GM18498 (cell line): ENCODE measurements around the gene MEFV.
"Not testable (repeated sequence)": the region's sequence is repeated elsewhere in the genome, so short reads cannot be mapped to it uniquely, and the experiment has no call there.

Experiments
- ATAC-seq: cut with Tn5 transposase; IDR thresholded peaks from one replicate; pipeline ENCODE4 v1.9.1; 2021; ENCODE audit warnings: mild to moderate bottlenecking, moderate library complexity; ENCODE audit not compliant: unreplicated experiment

Gene MEFV

DNA sequence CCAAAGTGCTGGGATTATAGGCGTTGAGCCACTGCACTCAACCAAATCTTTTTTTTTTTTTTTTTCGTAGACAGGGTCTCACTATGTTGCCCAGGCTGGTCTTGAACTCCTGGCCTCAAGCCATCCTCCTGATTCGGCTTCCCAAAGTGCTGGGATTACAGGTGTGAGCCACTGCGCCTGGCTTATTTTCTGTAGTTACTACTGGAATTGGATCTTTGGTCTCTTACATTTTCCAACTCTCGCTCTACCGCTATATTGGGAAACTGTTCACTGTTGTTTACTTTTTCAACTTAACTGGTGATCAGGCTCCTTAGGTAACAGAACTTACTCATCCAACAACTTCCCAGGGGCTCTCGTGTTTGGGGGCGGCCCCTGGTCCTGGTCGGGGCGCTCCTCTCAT lies 35.6 kb downstream of the MEFV start:
- no peak for ATAC-seq

DNA sequence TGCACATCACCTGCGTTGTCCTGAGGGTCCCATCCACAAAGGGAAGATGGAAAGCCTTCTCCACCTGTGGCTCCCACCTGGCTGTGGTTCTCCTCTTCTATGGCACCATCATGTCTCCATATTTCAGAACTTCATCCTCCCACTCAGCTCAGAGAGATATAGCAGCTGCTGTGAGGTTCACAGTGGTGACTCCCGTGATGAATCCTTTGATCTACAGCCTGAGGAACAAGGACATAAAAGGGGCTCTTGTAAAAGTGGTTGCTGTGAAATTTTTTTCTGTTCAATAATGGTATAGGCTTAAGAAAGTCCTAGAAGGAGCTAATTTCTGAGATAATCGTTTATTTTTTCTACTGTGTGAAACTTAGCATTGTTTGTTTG lies 40.2 kb downstream of the MEFV start:
- no peak for ATAC-seq

DNA sequence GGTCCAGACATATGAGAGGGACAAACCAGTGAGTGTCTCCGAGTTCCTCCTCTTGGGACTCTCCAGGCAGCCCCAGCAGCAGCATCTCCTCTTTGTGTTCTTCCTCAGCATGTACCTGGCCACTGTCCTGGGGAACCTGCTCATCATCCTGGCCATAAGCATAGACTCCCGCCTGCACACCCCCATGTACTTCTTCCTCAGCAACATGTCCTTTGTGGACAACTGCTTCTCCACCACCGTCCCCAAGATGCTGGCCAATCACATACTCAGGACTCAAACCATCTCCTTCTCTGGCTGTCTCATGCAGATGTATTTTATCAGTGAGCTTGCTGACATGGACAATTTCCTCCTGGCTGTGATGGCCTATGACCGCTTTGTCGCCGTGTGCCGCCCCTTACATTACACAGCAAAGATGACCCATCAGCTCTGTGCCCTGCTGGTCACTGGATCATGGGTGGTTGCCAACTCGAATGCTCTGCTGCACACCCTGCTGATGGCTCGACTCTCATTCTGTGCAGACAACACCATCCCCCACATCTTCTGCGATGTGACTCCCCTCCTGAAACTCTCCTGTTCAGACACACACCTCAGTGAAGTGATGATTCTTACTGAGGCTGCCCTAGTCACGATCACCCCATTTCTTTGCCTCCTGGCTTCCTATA lies 40.7 kb downstream of the MEFV start:
- no peak for ATAC-seq

DNA sequence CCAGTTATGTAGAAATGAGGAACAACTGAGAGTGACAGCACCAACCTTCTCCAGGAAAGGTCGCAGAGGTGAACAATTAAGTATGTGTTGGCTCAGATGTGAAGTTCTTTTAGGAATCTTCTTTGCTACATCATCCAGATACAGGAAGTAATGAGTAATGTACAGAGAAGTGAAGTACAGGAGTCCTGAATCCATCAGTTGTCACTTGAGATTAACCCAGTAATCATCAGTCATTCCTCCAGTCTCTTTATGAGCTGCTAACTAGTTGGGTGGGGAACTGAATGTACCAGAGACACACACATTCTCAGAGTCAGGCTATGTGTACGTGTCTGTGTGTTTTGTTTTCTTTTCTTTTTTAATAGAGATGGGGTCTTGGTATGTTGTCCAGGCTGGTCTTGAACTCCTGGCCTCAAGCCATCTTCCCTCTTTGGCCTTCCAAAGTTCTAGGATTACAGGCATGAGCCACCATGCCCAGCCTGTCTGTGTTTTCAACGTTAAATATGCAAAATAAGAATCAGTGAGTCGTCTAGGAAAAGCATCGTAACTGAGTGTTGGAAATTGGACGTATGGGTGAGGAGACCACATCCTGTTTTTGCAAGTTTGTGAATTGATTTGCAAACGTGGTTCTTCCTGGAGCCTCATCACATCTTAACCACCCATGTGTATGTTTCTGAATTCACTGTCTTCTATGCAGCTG lies 41.4 kb downstream of the MEFV start:
- no peak for ATAC-seq

DNA sequence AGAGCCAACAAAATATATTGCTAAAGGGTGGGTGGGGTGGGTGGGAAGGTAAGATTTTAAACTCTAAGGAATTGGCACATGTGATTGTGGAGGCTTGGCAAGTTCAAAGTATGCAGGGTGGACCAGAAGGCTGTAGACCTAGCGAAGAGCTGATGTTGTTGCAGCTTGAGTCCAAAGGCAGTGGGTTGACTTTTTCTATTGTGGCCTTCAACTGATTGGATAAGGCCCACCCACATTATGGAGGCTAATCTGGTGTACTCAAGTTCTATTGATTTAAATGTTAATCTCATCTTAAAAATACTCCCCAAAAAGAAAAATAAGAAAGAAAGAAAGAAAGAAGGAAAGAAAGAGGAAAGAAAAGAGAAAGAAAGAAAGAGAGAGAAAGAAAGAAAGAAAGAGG lies 43.9 kb downstream of the MEFV start:
- ATAC-seq = no peak

DNA sequence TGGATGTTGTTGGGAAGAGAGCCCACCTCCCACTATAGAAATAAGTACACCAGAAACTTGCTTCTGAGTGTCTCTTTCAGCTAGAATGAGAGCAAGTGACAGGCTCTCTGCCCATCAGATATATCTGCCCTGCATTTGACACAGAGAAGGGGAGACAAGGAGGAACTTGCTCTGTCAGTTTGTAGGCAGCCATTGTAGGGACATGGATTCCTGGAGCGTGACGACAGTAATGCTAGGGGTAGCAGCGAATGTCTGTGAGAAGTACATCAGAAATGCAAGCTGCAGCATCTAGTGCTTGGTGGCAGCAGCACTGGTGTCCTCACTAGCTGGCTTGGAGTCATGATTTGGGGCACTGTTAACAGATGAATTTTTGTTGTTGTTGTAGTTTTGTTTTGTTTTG lies 44.4 kb downstream of the MEFV start:
- ATAC-seq = no peak

DNA sequence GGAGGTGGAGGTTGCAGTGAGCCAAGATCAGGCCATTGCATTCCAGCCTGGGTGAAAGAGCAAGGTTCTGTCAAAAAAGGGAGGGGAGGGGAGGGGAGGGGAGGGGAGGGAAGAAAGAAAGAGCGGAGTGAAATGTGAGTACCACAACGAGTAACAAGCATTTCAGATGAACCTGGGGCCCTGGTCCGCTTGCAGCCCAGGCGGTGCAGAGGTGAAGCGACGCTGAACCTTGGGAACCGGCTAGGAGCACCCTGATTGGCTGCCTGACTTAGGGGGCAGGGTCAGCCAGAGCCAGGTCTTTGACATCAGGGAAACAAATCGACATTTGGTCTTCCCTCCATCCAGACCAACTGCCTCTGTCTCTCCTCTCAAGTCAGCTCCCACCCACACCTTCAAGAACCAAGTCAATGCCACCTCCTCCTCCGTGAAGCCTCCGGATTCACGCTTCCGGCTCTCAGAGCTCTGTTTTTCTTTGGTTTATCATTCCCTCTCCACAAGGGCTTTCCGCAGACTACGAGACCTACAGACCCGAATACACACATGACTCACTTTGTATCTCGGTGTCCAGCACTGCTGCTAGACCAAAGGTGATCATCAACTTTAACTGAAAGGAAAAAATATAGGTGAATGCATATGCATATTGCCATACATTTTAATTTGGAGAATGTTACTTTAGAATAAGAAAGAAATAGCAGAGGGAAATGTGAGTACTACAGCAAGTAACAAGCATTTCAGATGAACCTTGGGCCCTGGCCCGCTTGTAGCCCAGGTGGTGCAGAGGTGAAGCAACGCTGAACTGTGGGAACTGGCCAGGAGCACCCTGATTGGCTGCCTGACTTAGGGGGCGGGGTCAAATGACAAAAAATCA lies 49.1 kb downstream of the MEFV start:
- ATAC-seq = no peak

DNA sequence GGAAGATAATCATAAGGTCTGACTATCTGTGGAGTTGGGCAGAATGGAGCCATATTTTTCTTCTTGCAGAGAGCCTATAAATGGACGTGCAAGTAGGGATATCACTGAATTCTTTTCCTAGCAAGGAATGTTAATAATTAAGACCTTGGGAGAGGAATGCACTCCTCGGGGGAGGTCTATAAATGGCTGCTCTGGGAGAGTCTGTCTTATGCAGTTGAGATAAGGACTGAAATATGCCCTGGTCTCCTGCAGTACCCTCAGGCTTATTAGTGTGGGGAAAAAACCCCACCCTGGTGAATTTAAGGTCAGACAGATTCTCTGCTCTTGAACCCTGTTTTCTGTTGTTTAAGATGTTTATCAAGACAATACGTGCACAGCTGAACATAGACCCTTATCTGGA lies 50.5 kb downstream of the MEFV start:
- not testable (repeated sequence) for ATAC-seq

DNA sequence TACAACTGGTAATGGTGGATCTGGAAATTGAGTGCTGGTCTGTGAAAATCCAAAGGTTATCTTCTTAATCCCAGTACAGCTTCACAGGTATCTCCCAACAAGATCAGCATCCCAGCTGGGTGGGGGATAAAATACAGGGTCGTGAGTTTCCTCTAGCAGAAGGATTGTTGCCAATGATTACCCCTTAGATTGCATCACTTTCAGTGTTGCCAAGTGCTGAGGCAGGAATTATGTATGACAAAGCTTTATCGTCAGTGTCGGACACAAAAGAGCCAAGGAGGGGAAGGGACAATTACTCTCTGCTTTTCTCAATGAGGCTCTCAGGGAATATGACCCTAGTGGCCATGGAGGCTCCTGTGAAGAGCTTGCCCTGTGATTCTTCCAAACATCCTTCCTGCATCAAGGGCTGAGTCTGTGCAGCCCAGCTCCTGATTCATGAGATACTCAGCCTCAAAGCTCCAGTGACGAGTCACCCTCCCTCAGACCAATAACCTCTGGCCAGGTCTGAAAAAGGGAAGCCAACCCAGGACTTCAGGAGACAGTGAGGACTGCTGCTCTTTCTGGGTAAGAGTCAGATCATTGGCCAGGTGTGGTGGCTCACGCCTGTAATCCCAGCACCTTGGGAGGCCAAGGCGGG lies 53.4 kb downstream of the MEFV start:
- no peak for ATAC-seq

DNA sequence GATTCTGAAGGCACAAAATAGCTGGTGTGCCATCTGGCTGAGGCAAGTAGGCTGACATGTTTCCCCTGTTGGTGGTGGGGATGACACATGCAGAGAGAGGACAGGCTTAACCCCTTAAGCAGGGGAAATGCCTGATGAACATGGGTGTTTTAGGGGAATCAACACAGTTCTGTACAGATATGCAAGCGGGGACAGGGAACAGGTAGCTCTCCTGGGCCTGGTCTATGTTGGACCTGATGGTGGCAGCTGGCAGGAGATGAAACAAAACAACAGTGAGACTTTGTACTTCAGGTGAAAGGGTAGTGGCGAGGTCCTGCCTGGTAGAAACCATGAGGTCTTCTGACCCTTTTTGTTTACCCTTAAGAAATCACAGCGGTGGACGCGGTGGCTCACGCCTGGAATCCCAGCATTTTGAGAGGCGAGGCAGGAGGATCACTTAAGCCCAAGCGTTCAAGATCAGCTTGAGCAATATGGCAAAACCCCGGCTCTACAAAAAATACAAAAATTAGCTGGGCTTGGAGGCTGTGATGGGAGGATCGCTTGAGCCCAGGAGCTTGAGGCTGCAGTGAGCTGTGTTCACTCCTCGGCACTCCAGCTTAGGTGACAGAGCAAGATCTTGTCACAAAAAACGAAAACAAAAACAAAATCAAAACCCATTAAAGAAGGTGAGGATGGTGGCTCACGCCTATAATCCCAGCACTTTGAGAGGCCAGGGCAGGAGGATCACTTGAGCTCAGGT lies 57.9 kb downstream of the MEFV start:
- ATAC-seq = no peak

DNA sequence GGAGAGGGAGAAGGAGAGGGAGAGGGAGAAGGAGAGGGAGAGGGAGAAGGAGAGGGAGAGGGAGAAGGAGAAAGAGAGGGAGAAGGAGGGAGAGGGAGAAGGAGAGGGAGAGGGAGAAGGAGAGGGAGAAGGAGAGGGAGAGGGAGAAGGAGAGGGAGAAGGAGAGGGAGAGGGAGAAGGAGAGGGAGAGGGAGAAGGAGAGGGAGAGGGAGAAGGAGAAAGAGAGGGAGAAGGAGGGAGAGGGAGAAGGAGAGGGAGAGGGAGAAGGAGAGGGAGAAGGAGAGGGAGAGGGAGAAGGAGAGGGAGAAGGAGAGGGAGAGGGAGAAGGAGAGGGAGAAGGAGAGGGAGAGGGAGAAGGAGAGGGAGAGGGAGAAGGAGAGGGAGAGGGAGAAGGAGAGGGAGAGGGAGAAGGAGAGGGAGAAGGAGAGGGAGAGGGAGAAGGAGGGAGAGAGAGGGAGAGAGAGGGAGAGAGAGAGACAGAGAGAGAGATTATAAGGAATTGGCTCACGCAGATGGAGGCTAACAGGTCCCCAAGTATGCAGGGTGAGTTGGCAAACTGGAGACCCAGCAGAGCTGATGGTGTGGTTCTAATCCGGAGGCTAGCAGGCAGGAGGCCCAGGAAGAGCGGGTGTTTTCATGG lies 58.6 kb downstream of the MEFV start:
- not testable (repeated sequence) for ATAC-seq

DNA sequence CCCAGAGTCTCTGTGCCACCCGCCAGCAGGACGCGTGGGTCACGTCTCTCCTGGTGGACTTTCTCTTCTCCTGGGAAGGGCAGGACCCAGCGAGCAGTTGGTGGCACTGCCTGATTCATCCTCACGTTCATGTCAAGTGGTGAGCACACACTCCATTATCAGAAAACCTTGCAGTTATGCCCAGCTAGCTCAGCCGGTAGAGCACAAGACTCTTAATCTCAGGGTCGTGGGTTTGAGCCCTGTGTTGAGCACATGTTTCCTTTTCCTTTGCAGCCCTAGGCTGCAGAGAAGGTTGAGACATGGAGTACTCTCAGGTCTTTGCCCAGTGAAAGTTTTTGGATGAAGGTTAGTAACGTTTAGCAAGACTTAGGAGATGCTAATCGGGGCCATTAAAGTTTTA lies 60.5 kb downstream of the MEFV start:
- no peak for ATAC-seq

DNA sequence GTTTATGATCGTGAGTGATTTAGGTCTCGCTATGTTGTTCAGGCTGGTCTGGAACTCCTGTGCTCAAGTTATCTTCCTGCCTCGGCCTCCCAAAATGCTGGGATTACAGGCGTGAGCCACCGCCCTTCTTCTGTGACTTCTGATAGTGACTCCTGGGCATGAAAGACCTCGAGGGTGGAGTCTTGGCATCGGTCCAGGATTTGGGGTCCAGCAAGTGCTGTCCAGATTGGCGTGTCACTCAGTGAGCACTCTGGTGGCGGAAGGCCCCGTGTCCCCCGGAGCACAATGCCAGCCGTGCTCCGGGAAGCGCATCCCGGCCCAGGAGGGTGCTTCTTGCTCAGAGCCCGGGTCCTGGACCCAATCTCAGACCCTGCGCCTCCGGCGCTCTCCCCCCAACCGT lies 61.6 kb downstream of the MEFV start:
- ATAC-seq = no peak

DNA sequence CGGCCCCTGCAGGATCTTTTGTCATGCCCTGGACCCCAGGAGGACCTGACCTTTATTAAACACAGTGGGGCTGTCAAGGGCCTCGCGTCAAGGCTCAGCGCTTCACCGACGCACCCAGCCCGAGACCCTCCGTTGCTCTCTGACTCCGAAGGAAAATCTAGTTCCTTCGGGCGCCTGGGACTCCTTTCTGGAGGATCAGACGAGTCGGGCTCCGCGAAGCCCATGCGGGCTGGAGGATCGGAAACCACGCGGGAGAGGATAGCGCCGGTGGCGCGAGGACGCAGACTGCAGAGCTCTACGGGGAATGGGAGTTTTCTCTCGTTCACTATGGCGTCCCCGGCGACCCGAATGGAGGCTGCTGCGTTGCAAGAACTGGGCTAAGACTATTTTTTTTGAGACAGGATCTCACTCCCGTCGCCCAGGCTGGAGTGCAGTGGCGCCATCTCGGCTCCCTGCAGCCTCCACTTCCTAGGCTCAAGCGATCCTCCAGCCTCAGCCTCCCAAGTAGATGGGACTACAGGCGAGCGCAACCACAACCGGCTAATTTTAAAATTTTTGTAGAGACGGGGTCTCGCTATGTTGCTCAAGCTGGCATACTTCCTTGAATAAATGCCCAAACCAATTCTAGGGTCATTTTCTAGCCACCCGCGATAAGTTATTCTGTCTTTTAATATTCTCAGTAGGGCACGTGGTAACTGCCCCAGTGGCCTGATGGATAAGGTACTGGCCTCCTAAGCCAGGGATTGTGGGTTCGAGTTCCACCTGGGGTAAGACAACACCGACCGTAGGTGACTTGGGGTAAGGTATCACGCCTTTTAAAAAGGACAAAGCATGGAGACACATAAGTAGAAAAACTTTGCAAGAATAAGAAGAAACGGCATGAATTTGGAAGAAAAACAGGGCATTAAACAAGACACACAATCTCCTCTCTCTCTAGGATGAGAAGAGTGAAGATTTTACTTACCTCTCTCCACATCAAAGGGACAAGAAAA lies 62.9 kb downstream of the MEFV start:
- ATAC-seq = no peak

DNA sequence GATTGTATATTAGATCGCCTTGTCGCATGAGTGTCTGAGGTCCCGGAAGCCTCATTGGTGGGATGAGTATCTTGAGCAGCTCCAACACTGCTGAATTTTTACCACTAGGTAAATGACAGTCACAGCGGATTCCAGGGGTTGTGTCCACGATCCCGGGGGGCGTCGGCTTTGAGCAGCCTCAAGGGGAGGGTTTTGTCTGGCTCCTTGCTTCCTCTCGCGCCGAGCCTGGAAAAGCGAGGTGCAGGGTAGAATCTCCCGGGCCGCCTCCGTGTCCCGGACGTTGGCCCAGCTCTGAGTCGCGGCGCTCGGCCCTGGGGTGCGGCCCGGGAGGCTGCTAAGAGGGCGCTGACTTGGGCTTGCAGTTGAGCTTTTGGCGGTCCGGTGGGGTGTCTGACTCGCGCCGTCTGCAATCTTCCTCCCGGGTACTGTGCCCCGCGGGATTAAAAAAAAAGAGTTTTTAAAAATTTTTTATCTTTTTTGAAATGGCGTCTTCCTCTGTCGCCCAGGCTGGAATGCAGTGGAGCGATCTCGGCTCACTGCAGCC lies 63.9 kb downstream of the MEFV start:
- no peak for ATAC-seq
